ENCODE results near the gene TMEM106A.
"Not testable (repeated sequence)": the region's sequence is repeated elsewhere in the genome, so short reads cannot be mapped to it uniquely, and the experiment has no call there.

Gene TMEM106A

GRCh38 chr17:43216369-43216761, 4.7 kb downstream of the TMEM106A start:
- DNase-seq: no peak

- no peak for DNase-seq
Observed at GRCh38 chr17:43216762-43217613, 5.3 kb downstream of the TMEM106A start.

- peak; percentile 18 to 29 for DNase-seq
Observed at GRCh38 chr17:43217614-43218087, 6.0 kb downstream of the TMEM106A start.

GRCh38 chr17:43219001-43219400, 7.3 kb downstream of the TMEM106A start:
- DNase-seq: no peak

GRCh38 chr17:43219746-43220380, 8.2 kb downstream of the TMEM106A start:
- no peak for DNase-seq

- no peak for DNase-seq
Observed at GRCh38 chr17:43220511-43221125, 8.9 kb downstream of the TMEM106A start.

GRCh38 chr17:43224146-43224705, 12.6 kb downstream of the TMEM106A start:
- DNase-seq: no peak

GRCh38 chr17:43226393-43226792, 14.7 kb downstream of the TMEM106A start:
- DNase-seq: no peak

GRCh38 chr17:43228020-43228782, 16.5 kb downstream of the TMEM106A start, which contains the start of gene CCDC200:
Gene CCDC200 (minus strand): TSS chr17:43228623. CDS start chr17:43228554, 69 bp downstream.
- not testable (repeated sequence) for DNase-seq

GRCh38 chr17:43231205-43232020, 19.7 kb downstream of the TMEM106A start:
- not testable (repeated sequence) for DNase-seq

- not testable (repeated sequence) for DNase-seq
Observed at GRCh38 chr17:43232021-43232699, 20.5 kb downstream of the TMEM106A start.

GRCh38 chr17:43233263-43233662, 21.6 kb downstream of the TMEM106A start:
- DNase-seq: not testable (repeated sequence)

GRCh38 chr17:43233877-43234276, 22.2 kb downstream of the TMEM106A start, which contains the start of gene RNU2-1:
Gene RNU2-1 (minus strand): TSS chr17:43233977.
- DNase-seq: not testable (repeated sequence)

- not testable (repeated sequence) for DNase-seq
Observed at GRCh38 chr17:43239597-43239996, 27.9 kb downstream of the TMEM106A start.

GRCh38 chr17:43240596-43241352, 29.1 kb downstream of the TMEM106A start:
- not testable (repeated sequence) for DNase-seq

GRCh38 chr17:43246456-43246855, 34.8 kb downstream of the TMEM106A start:
- DNase-seq: not testable (repeated sequence)
